Rectal smooth muscle tissue (tissue), 1 donor: ENCODE measurements around the gene S100A10.

Experiments
- H3K27ac ChIP-seq: one replicate; pipeline ENCODE4 v1.7.0; 2013; ENCODE audit warnings: low read depth, low read length, inconsistent platforms
- H3K27me3 ChIP-seq: one replicate; pipeline ENCODE4 v1.7.0; 2013; ENCODE audit warnings: low read length; ENCODE audit not compliant: control insufficient read depth, insufficient read depth
- H3K36me3 ChIP-seq: one replicate; pipeline ENCODE4 v1.7.0; 2013; ENCODE audit warnings: low read length; ENCODE audit not compliant: control insufficient read depth, insufficient read depth
- H3K4me1 ChIP-seq: one replicate; pipeline ENCODE4 v1.7.0; 2013; ENCODE audit warnings: low read length; ENCODE audit not compliant: control insufficient read depth, insufficient read depth
- H3K4me3 ChIP-seq: one replicate; pipeline ENCODE4 v1.7.0; 2013; ENCODE audit warnings: low read length
- H3K9ac ChIP-seq: one replicate; pipeline ENCODE4 v1.7.0; 2013; ENCODE audit warnings: low read length

The S100A10 gene

DNA sequence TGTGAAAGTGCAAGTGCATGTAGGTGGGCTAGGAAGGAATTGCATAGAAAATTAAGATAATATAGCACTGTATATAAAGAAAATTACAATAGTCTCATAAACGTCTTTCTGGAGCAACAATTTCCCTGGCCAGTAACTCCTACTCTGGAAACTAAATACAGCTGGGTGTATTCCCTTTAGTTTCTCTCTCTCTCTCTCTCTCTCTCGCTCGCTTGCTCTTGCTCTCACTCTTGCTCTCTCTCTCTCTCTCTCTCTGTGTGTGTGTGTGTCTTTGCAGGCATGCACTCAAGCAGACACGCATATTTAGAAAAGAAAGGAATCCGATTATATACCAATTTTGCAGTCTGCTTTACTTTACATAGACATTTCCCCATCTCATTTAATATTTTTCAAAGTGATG lies 14.7 kb downstream of the S100A10 start:
- Histone ChIP-seq H3K4me1 (no peaks in the 10 kb centered on the region), H3K27ac (no peak overlapping the region), H3K27me3 (no peaks in the 10 kb centered on the region), H3K4me3 (no peak overlapping the region), H3K36me3 (peaks cover 14% of the 10 kb centered on the region), H3K9ac (no peak overlapping the region)

DNA sequence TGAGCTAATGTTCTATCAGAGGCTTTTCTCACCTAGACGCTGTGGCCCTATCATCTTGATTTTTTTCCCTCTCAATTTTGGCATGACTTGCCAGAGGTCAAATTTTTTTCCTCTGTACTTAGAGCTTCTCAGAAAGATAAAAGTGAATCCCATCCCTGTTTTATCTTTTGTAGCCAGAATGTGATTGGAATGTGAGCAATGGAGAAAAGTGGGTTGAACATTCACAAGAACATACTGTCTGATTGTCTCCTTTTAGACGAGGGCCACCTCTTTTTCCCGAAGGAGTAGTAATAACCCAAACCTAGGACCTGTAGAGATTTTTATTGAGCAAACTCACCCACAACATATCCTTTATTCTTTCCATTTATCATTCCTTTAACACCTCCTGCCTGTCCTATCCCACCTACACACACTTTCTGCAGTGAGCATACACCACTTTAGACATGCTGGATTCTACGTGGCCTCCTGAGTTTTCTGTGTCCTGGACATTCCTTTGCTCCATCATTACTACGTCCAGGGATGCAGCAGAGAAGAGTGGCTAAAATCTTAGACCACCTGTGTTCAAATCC lies 15.9 kb downstream of the S100A10 start:
- H3K27ac ChIP-seq, result no peak overlapping the region
- no peak overlapping the region for H3K9ac ChIP-seq
- H3K36me3 ChIP-seq, result peaks cover 9% of the 10 kb centered on the region
- H3K4me1 ChIP-seq, result peaks cover 3% of the 10 kb centered on the region
- no peak overlapping the region for H3K4me3 ChIP-seq
- H3K27me3 ChIP-seq, result no peaks in the 10 kb centered on the region

- Histone ChIP-seq H3K36me3 (peaks cover 3% of the 10 kb centered on the region), H3K4me3 (no peak overlapping the region), H3K27me3 (no peaks in the 10 kb centered on the region), H3K9ac (no peak overlapping the region), H3K27ac (no peak overlapping the region), H3K4me1 (peaks cover 8% of the 10 kb centered on the region)
These were observed 16.8 kb downstream of the S100A10 start for GRCh38 chr1:151976858-151977257.

- Histone ChIP-seq H3K9ac (no peak overlapping the region), H3K27ac (no peak overlapping the region), H3K27me3 (no peaks in the 10 kb centered on the region), H3K36me3 (no peaks in the 10 kb centered on the region), H3K4me1 (peaks cover 8% of the 10 kb centered on the region), H3K4me3 (no peak overlapping the region)
These were observed 17.7 kb downstream of the S100A10 start for GRCh38 chr1:151976015-151976343.

- H3K9ac ChIP-seq, result no peak overlapping the region
- no peak overlapping the region for H3K27ac ChIP-seq
- H3K27me3 ChIP-seq, result no peaks in the 10 kb centered on the region
- H3K4me3 ChIP-seq, result no peak overlapping the region
- no peaks in the 10 kb centered on the region for H3K36me3 ChIP-seq
- H3K4me1 ChIP-seq, result peaks cover 8% of the 10 kb centered on the region
These were observed 18.2 kb downstream of the S100A10 start for GRCh38 chr1:151975311-151976014.

DNA sequence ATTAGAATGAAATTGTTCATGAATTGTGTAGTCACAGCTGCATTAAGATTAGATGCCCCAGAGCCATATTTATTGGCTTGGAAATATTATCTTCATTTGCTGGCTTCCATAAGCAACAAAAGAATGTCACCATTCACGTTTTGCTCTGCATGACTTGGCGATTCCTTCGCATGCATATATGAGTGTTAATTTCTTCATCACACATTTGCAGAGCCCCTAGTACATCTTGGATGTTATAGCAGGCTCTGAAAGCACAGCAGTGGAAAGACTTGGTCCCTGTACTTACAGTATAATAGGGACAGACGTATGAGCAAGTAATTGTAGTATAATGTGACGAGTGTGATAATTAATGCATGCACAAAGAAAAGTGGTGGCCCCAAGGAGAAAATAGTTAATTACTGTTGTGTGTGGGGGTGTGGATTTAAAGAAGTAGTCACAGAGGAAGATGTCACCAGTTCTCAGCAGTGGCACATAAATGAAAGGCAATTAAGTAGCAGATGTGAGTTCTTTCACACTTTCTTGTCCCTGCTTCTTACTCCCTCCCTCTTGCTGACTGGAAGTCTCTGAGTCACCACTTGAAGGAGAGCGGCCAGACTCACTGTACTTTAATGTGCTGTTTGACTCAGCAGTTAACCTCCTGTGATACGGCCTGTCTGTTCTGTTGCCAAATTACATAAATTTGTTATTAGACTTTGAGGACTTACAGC lies 21.0 kb downstream of the S100A10 start:
- no peaks in the 10 kb centered on the region for H3K36me3 ChIP-seq
- H3K4me3 ChIP-seq, result no peak overlapping the region
- no peak overlapping the region for H3K27ac ChIP-seq
- no peaks in the 10 kb centered on the region for H3K27me3 ChIP-seq
- peaks cover 8% of the 10 kb centered on the region for H3K4me1 ChIP-seq
- no peak overlapping the region for H3K9ac ChIP-seq

DNA sequence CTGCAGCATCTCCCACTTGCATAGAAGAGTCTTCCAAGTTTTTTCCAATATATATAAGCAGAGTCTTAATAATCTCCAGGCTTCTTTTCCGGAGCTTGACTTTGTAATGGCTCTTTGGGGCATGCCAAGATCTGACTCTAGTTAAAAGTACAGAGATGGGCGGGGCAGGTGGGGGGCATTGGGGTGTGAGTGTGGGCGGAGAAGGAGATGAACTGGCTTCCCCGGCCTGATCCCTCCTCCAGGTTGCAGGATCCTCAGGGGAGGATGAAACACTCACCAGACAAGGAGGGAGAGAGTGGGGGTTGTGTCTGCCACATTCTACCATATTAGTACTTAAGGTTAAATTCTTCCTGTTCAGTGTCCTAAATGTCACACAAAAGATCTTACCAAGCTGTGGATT lies 23.0 kb downstream of the S100A10 start:
- no peaks in the 10 kb centered on the region for H3K27me3 ChIP-seq
- peaks cover 8% of the 10 kb centered on the region for H3K4me1 ChIP-seq
- H3K36me3 ChIP-seq, result no peaks in the 10 kb centered on the region
- no peak overlapping the region for H3K4me3 ChIP-seq
- no peak overlapping the region for H3K9ac ChIP-seq
- no peak overlapping the region for H3K27ac ChIP-seq

DNA sequence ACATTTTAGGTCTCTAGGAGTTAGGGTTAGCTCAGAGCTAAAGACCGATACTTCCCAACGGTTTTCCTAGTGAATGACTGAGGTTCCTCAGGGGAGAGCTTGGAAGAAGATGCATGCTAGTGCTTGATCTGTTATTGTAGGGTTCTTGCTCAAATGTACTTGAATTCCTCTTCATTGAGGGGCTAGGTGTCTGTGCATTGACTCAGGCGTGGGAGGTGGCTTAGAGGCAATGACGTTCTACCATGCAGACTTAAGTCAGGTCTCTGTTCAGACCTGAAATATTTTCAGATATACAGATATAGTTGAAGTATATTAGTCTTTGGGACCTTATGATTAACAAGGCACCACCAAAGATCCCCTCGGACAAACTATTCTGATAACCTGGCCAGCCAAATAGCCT lies 23.5 kb downstream of the S100A10 start:
- H3K4me1 ChIP-seq, result peaks cover 8% of the 10 kb centered on the region
- H3K4me3 ChIP-seq, result no peak overlapping the region
- no peaks in the 10 kb centered on the region for H3K27me3 ChIP-seq
- no peak overlapping the region for H3K9ac ChIP-seq
- H3K27ac ChIP-seq, result no peak overlapping the region
- H3K36me3 ChIP-seq, result no peaks in the 10 kb centered on the region

DNA sequence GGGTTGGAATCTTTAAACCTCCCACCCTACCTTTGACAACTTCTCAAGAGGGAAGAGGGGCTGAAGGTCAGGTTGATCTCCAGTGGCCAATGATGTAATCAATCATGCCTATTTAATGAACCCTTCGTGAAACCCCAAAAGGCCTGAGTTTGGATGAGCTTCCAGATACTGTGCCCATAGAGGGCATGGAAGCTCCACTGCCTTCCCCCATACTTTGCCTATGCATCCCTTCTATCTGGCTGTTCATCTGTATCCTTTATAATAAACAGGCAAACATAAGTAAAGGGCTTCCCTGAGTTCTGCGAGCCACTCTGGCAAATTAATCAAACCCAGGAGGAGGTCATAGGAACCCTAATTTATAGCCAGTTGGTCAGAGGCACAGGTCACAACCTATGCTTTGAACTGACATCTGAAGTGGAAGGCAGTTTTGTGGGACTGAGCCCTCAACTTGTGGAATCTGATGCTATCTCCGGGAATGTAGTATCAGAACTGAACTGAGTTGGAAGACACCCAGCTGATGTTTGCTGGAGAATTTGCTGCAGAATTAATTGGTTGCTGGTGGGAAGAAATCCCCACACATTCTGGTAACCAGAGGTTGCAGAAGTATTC lies 24.8 kb downstream of the S100A10 start:
- peaks cover 8% of the 10 kb centered on the region for H3K4me1 ChIP-seq
- H3K36me3 ChIP-seq, result no peaks in the 10 kb centered on the region
- H3K9ac ChIP-seq, result no peak overlapping the region
- no peak overlapping the region for H3K4me3 ChIP-seq
- no peak overlapping the region for H3K27ac ChIP-seq
- no peaks in the 10 kb centered on the region for H3K27me3 ChIP-seq

- H3K27ac ChIP-seq, result no peak overlapping the region
- no peaks in the 10 kb centered on the region for H3K36me3 ChIP-seq
- no peaks in the 10 kb centered on the region for H3K27me3 ChIP-seq
- H3K4me1 ChIP-seq, result peaks cover 8% of the 10 kb centered on the region
- no peak overlapping the region for H3K9ac ChIP-seq
- no peak overlapping the region for H3K4me3 ChIP-seq
These were observed 25.6 kb downstream of the S100A10 start for GRCh38 chr1:151968058-151968457.

DNA sequence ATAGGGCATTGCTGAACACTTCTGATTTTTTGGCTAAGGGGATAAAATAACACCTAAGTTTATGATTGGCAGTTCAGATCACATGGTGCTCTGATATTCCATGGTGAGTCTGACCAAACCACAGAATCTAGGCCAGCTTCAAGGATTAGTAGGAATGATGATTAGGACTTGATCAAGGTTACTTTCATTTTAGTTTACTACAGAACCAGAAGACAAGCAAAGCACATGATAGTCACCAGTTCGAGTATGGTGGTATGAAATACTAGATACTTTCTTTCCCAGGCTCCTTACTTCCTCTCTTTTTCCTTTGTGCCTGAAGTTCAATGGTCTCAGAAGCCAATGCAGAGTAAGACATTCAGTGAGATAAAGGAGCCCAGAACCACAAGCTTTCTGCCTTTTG lies 26.6 kb downstream of the S100A10 start:
- no peaks in the 10 kb centered on the region for H3K4me1 ChIP-seq
- H3K4me3 ChIP-seq, result no peak overlapping the region
- no peaks in the 10 kb centered on the region for H3K27me3 ChIP-seq
- no peak overlapping the region for H3K9ac ChIP-seq
- no peak overlapping the region for H3K27ac ChIP-seq
- H3K36me3 ChIP-seq, result no peaks in the 10 kb centered on the region

- H3K4me3 ChIP-seq, result no peak overlapping the region
- no peaks in the 10 kb centered on the region for H3K27me3 ChIP-seq
- no peaks in the 10 kb centered on the region for H3K4me1 ChIP-seq
- H3K27ac ChIP-seq, result no peak overlapping the region
- H3K36me3 ChIP-seq, result no peaks in the 10 kb centered on the region
- no peak overlapping the region for H3K9ac ChIP-seq
These were observed 27.6 kb downstream of the S100A10 start for GRCh38 chr1:151966061-151966460.
